Measurements from ENCODE around the gene GNAS-AS1. TPM values are rescaled to one million over a fixed set of nuclear protein-coding genes. Genes with fewer than 3 reads are reported as not detected.

The GNAS-AS1 gene
- polyA plus RNA-seq, 2 donors: 0.09 to 0.49 TPM

DNA sequence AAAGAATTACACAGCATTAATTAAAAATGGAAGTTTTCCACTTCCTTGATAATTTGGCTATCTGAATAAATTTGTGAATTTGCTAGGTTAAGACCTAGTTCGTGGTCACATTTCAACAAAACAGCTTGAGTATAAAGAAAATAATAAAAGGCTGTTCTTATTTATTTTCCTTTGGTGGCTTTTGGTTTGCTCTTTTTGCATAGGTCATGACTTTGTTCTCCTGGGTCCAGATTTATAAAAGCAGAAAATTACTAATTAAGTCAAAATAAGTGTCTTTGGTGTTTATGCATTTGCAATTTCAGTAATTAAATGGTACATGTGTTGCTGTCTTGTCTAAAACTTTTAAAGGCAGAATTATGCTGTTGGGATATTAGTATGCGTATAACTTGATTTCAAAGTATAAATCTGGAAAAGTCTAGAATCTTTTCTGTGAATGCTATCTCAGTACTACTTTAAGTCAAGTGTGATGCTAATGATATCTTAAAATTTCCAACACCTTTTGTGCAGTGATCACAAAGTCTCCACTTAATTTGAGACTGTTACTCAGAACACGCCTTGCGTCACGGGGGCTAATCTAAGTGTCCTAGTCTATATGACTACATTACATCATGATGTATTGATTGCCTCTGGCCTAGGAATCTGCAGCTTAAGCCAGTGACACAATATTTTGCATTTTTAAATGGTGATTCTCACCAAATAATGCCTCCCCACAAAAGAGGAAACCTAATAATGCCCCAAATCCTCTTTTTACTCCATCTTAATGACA lies 42.8 kb upstream of the GNAS-AS1 start:
- WGBS, 2 donors: 39 to 46% methylated on average over 5 of the region's 5 CpGs
- no peak overlapping the region for H3K4me3 ChIP-seq (ENCODE audit: low read depth in 1 of 2, low read length in 2 of 2)
- H3K4me1 ChIP-seq (ENCODE audit: control insufficient read depth in 2 of 2, insufficient read depth in 2 of 2, low read length in 1 of 2): peaks cover 0 to 3% of the 10 kb centered on the region in 2 donors
- H3K27me3 ChIP-seq (ENCODE audit: control insufficient read depth in 1 of 2, insufficient read depth in 2 of 2, low read length in 2 of 2): no peaks in the 10 kb centered on the region
- H3K36me3 ChIP-seq (ENCODE audit: control insufficient read depth in 2 of 2, insufficient read depth in 2 of 2, low read length in 1 of 2): peaks cover 0 to 2% of the 10 kb centered on the region in 2 donors
- H3K27ac ChIP-seq (ENCODE audit: low read depth in 2 of 2, low read length in 1 of 2): no peak overlapping the region
- no peaks in the 10 kb centered on the region for H3K9me3 ChIP-seq (ENCODE audit: control insufficient read depth in 2 of 2, insufficient read depth in 1 of 2, low read depth in 1 of 2, low read length in 1 of 2)

DNA sequence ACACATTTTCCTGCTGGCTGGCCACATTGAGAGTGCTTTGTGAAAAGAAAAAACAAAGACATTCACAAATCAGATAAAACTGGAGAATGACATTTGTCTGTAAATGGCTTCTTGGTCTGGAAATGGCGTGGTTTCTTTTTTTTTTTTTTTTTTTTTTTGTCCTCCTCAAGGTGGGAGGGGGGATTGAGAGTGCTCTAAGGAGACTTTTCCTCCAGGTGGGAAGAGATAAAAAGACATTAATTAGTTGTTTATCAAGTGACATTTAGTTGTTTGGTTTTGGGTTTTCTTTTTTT lies 42.2 kb upstream of the GNAS-AS1 start:
- H3K4me1 ChIP-seq (ENCODE audit: control insufficient read depth in 2 of 2, insufficient read depth in 2 of 2, low read length in 1 of 2): peaks cover 0 to 3% of the 10 kb centered on the region in 2 donors

DNA sequence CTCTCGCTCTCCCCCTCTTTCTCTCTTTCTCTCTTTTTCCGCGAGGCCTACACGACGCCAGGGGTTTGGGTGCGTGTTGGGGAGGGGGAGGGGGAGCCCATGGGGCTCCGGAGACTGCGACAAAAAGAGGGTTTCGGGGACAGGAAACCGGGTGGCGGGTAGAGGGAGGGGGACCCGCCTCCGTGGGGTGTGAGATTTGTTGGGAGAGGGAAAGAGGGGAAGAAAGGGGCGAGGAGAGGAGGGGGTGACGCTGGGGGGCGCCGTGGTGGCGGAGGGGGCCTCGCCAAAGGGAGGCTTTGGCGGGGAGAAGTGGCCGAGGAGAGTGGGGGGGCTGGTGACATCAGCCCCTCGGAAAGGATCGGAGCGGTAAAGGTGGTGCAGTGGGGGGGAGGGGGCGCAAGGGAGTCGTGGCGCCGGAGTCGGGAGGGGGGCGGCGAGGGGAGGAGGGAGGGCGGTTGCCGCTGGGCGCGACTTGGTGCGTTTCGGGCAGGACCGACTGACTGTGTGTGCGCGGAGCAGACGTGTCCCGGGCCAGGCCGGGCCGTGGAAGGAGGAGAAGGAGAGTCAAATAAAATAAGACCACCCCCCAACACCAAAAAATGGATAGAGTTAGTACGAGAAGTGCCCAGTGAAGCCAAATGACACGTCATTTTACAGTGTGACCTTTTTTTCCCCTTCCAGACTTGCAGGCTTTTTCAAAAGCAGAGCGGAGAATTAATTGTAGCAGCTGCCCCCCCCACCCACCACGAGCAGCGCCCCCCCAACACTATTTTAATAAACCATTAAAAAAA lies 41.6 kb upstream of the GNAS-AS1 start:
- WGBS, 2 donors: 0 to 1% methylated on average over 44 to 49 of the region's 49 CpGs
- H3K27ac ChIP-seq (ENCODE audit: low read depth in 2 of 2, low read length in 1 of 2): peak overlapping the region; percentile 94 to 99
- H3K4me1 ChIP-seq (ENCODE audit: control insufficient read depth in 2 of 2, insufficient read depth in 2 of 2, low read length in 1 of 2): peaks cover 0 to 3% of the 10 kb centered on the region in 2 donors
- peaks cover 0 to 2% of the 10 kb centered on the region in 2 donors for H3K36me3 ChIP-seq (ENCODE audit: control insufficient read depth in 2 of 2, insufficient read depth in 2 of 2, low read length in 1 of 2)
- no peaks in the 10 kb centered on the region for H3K9me3 ChIP-seq (ENCODE audit: control insufficient read depth in 2 of 2, insufficient read depth in 1 of 2, low read depth in 1 of 2, low read length in 1 of 2)
- H3K4me3 ChIP-seq (ENCODE audit: low read depth in 1 of 2, low read length in 2 of 2): peak overlapping the region; percentile 74 to 79
- H3K27me3 ChIP-seq (ENCODE audit: control insufficient read depth in 1 of 2, insufficient read depth in 2 of 2, low read length in 2 of 2): no peaks in the 10 kb centered on the region

More for the DNA sequence above, 42.2 kb upstream of the GNAS-AS1 start:
- Histone ChIP-seq H3K36me3 (ENCODE audit: control insufficient read depth in 2 of 2, insufficient read depth in 2 of 2, low read length in 1 of 2) (peaks cover 0 to 2% of the 10 kb centered on the region in 2 donors), H3K27ac (ENCODE audit: low read depth in 2 of 2, low read length in 1 of 2) (peak overlapping the region in 1 of 2 donors; percentile 99), H3K9me3 (ENCODE audit: control insufficient read depth in 2 of 2, insufficient read depth in 1 of 2, low read depth in 1 of 2, low read length in 1 of 2) (no peaks in the 10 kb centered on the region), H3K4me3 (ENCODE audit: low read depth in 1 of 2, low read length in 2 of 2) (peak overlapping the region in 1 of 2 donors; percentile 79), H3K27me3 (ENCODE audit: control insufficient read depth in 1 of 2, insufficient read depth in 2 of 2, low read length in 2 of 2) (no peaks in the 10 kb centered on the region)
- 0 to 2% methylated on average over 1 of the region's 1 CpG for WGBS, 2 donors

DNA sequence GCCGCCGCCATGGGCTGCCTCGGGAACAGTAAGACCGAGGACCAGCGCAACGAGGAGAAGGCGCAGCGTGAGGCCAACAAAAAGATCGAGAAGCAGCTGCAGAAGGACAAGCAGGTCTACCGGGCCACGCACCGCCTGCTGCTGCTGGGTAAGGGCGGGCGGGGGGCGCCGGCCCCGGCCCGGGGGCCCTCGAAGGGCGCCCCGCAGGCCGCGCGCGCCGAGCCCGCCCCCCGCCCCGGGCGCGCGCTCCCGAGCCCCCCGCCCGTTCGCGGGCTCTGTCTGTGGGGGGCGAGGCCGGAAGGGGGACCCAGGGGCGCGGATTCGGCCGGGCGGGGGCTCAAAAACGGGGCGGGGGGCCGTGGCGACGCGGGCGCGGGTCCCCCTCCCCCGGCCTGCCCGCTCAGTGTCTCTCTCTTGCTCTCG lies 41.0 kb upstream of the GNAS-AS1 start:
- no peaks in the 10 kb centered on the region for H3K27me3 ChIP-seq (ENCODE audit: control insufficient read depth in 1 of 2, insufficient read depth in 2 of 2, low read length in 2 of 2)
- H3K27ac ChIP-seq (ENCODE audit: low read depth in 2 of 2, low read length in 1 of 2): peak overlapping the region; percentile 94 to 99
- H3K4me1 ChIP-seq (ENCODE audit: control insufficient read depth in 2 of 2, insufficient read depth in 2 of 2, low read length in 1 of 2): peaks cover 0 to 3% of the 10 kb centered on the region in 2 donors
- WGBS, 2 donors: 0 to 1% methylated on average over 37 to 55 of the region's 55 CpGs
- H3K9me3 ChIP-seq (ENCODE audit: control insufficient read depth in 2 of 2, insufficient read depth in 1 of 2, low read depth in 1 of 2, low read length in 1 of 2): no peaks in the 10 kb centered on the region
- H3K36me3 ChIP-seq (ENCODE audit: control insufficient read depth in 2 of 2, insufficient read depth in 2 of 2, low read length in 1 of 2): peaks cover 0 to 2% of the 10 kb centered on the region in 2 donors
- H3K4me3 ChIP-seq (ENCODE audit: low read depth in 1 of 2, low read length in 2 of 2): peak overlapping the region; percentile 74 to 79

DNA sequence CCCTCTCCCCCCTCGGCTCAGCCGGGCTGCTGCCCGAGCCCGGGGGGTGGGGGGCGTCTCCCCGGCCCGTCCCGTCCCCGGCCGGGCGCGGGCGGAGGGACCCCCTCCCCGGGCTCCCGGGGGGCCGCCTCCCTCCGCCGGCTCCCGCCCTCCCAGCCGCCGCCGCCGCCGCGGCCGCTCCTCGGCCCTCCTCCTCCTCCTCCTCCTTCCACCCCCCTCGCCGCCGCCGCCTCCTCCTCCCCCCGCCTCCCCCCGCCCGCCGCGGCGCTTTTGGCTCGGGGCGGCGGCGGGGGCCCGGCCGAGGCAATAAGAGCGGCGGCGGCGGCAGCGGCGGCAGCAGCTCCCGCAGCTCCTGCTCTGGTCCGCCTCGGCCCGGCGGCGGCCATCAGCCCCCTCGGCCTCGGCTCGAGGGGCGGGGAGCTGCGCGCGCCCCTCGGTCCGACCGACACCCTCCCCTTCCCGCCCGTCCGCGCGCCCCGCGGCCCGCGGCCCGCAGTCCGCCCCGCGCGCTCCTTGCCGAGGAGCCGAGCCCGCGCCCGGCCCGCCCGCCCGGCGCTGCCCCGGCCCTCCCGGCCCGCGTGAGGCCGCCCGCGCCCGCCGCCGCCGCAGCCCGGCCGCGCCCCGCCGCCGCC lies 40.5 kb upstream of the GNAS-AS1 start:
- 1% methylated on average over 29 to 98 of the region's 105 CpGs for WGBS, 2 donors
- peaks cover 0 to 3% of the 10 kb centered on the region in 2 donors for H3K4me1 ChIP-seq (ENCODE audit: control insufficient read depth in 2 of 2, insufficient read depth in 2 of 2, low read length in 1 of 2)
- peak overlapping the region; percentile 94 to 99 for H3K27ac ChIP-seq (ENCODE audit: low read depth in 2 of 2, low read length in 1 of 2)
- H3K36me3 ChIP-seq (ENCODE audit: control insufficient read depth in 2 of 2, insufficient read depth in 2 of 2, low read length in 1 of 2): peaks cover 0 to 2% of the 10 kb centered on the region in 2 donors
- peak overlapping the region; percentile 74 to 79 for H3K4me3 ChIP-seq (ENCODE audit: low read depth in 1 of 2, low read length in 2 of 2)
- no peaks in the 10 kb centered on the region for H3K27me3 ChIP-seq (ENCODE audit: control insufficient read depth in 1 of 2, insufficient read depth in 2 of 2, low read length in 2 of 2)
- H3K9me3 ChIP-seq (ENCODE audit: control insufficient read depth in 2 of 2, insufficient read depth in 1 of 2, low read depth in 1 of 2, low read length in 1 of 2): no peaks in the 10 kb centered on the region

DNA sequence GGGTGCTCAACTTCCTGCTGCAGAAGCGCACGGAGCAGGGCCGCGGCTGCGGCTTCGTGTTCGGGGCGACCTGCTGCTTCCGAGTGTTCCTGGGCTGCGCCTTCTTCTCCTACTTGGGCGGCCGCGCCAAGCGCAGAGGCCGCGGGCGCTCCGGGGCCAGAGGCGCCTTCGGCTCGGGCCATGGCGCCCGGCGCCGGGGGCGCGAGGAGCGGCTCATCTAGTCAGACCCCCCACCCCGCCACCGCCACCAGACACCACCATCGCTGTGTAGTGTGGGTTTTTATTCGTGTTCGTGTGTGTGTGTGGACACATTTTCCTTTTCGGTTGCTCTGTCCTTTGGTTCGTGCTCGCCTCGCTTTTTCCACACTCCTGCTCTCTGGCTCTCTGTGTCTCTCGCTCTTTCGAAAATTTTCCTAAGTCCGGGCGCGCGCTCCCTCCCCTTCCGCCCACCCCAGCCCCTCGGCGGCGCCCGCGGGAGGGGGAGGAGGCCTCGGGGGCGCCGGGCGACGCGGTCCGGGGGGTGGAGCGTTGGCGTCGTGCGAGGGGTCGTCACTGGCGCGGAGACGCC lies 39.9 kb upstream of the GNAS-AS1 start:
- Histone ChIP-seq H3K9me3 (ENCODE audit: control insufficient read depth in 2 of 2, insufficient read depth in 1 of 2, low read depth in 1 of 2, low read length in 1 of 2) (no peaks in the 10 kb centered on the region), H3K4me3 (ENCODE audit: low read depth in 1 of 2, low read length in 2 of 2) (peak overlapping the region; percentile 74 to 79), H3K27me3 (ENCODE audit: control insufficient read depth in 1 of 2, insufficient read depth in 2 of 2, low read length in 2 of 2) (no peaks in the 10 kb centered on the region), H3K27ac (ENCODE audit: low read depth in 2 of 2, low read length in 1 of 2) (peak overlapping the region; percentile 94 to 99), H3K4me1 (ENCODE audit: control insufficient read depth in 2 of 2, insufficient read depth in 2 of 2, low read length in 1 of 2) (peaks cover 0 to under 1% of the 10 kb centered on the region in 2 donors), H3K36me3 (ENCODE audit: control insufficient read depth in 2 of 2, insufficient read depth in 2 of 2, low read length in 1 of 2) (no peaks in the 10 kb centered on the region)
- WGBS, 2 donors: 1 to 2% methylated on average over 48 to 64 of the region's 64 CpGs

DNA sequence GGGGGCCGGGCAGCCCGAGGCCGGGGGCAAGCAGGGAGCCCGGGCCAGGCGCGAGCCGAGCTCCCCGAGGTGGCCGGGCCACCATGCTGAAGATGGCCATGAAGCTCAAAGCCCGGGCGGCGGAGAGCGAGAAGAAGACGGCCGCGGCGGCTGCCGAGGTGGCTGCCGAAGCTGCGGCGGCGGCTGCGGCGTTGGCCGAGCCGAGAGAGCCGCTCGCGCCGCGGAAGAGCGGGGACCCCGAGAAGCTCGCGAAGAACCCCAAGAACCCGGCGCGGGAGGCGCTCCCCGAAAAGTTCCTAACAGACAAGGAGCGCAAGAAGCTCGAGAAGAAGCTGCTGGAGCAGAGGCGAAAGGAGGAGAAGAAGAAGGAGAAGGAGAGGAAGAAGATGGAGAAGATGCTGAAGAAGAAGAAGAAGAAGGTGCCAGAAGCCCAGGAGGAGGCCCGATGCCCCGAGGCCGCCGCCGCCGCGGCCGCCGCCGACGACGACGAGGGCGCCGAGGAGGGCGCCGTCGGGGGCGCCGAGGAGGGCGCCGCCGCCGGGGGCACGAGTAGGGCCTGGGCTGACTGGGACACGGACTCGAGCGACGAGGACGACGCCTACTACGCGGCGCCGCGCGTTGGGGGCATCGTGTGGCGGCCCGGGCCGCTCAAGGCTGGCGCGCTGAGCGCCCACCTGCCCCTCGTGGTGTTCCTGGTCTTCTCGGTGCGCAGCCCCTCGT lies 39.3 kb upstream of the GNAS-AS1 start:
- no peaks in the 10 kb centered on the region for H3K4me1 ChIP-seq (ENCODE audit: control insufficient read depth in 2 of 2, insufficient read depth in 2 of 2, low read length in 1 of 2)
- no peaks in the 10 kb centered on the region for H3K9me3 ChIP-seq (ENCODE audit: control insufficient read depth in 2 of 2, insufficient read depth in 1 of 2, low read depth in 1 of 2, low read length in 1 of 2)
- WGBS, 2 donors: 30 to 36% methylated on average over 90 to 91 of the region's 91 CpGs
- H3K36me3 ChIP-seq (ENCODE audit: control insufficient read depth in 2 of 2, insufficient read depth in 2 of 2, low read length in 1 of 2): no peaks in the 10 kb centered on the region
- H3K27ac ChIP-seq (ENCODE audit: low read depth in 2 of 2, low read length in 1 of 2): peak overlapping the region; percentile 94 to 99
- H3K27me3 ChIP-seq (ENCODE audit: control insufficient read depth in 1 of 2, insufficient read depth in 2 of 2, low read length in 2 of 2): no peaks in the 10 kb centered on the region
- peak overlapping the region; percentile 74 to 79 for H3K4me3 ChIP-seq (ENCODE audit: low read depth in 1 of 2, low read length in 2 of 2)

DNA sequence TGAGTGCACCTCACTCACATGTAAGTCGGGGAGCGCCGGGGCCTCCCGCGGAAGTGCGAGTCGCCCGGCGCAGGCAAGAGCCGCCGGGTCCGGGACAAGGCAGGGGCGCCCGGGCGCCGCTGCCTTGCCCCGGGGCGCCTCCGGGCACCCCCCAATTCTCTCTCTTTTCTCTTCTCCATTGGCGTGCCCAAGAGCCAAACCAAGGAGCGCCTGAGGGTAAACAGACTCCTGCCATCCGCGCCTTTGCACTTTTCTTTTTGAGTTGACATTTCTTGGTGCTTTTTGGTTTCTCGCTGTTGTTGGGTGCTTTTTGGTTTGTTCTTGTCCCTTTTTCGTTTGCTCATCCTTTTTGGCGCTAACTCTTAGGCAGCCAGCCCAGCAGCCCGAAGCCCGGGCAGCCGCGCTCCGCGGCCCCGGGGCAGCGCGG lies 38.6 kb upstream of the GNAS-AS1 start:
- no peaks in the 10 kb centered on the region for H3K36me3 ChIP-seq (ENCODE audit: control insufficient read depth in 2 of 2, insufficient read depth in 2 of 2, low read length in 1 of 2)
- 54 to 65% methylated on average over 31 to 35 of the region's 35 CpGs for WGBS, 2 donors
- peak overlapping the region; percentile 94 to 99 for H3K27ac ChIP-seq (ENCODE audit: low read depth in 2 of 2, low read length in 1 of 2)
- H3K4me1 ChIP-seq (ENCODE audit: control insufficient read depth in 2 of 2, insufficient read depth in 2 of 2, low read length in 1 of 2): no peaks in the 10 kb centered on the region
- H3K4me3 ChIP-seq (ENCODE audit: low read depth in 1 of 2, low read length in 2 of 2): peak overlapping the region; percentile 74 to 79
- H3K27me3 ChIP-seq (ENCODE audit: control insufficient read depth in 1 of 2, insufficient read depth in 2 of 2, low read length in 2 of 2): no peaks in the 10 kb centered on the region
- H3K9me3 ChIP-seq (ENCODE audit: control insufficient read depth in 2 of 2, insufficient read depth in 1 of 2, low read depth in 1 of 2, low read length in 1 of 2): no peaks in the 10 kb centered on the region

Measured in esophagus (tissue), 2 donors.